Measurements from ENCODE around the gene CNTN4. TPM values are rescaled to one million over a fixed set of nuclear protein-coding genes. Genes with fewer than 3 reads are reported as not detected.

The CNTN4 gene
- total RNA-seq, 1 experiment from 2014 or later = 1.6 TPM

DNA sequence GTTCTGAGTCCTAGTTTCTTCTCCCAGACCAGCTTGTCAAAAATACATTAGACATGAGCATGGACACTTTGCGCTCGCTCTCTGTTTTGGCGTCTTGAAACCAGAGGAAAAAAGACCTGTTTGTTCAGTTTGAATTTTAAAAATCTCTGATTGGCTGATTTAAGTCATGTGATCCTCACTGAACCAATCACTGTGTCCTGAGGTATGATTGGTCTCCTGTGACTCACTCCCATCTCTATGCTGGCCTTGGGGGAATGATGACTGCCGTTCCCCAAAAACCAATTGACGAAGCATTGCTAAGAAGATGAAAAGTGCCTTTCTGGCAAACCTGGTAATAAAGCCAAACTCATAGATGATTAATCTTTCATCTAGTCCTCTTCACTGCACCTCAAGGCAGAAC, 755.0 kb downstream of the CNTN4 start:
- H3K9me3 Mint-ChIP-seq = no peaks in the 10 kb centered on the region
- no CpG with 5 or more reads among the region's 5 CpGs for WGBS (ENCODE audit: extremely low coverage, insufficient read length, low lambda C conversion rate)
- TF ChIP-seq, protein P1, sequence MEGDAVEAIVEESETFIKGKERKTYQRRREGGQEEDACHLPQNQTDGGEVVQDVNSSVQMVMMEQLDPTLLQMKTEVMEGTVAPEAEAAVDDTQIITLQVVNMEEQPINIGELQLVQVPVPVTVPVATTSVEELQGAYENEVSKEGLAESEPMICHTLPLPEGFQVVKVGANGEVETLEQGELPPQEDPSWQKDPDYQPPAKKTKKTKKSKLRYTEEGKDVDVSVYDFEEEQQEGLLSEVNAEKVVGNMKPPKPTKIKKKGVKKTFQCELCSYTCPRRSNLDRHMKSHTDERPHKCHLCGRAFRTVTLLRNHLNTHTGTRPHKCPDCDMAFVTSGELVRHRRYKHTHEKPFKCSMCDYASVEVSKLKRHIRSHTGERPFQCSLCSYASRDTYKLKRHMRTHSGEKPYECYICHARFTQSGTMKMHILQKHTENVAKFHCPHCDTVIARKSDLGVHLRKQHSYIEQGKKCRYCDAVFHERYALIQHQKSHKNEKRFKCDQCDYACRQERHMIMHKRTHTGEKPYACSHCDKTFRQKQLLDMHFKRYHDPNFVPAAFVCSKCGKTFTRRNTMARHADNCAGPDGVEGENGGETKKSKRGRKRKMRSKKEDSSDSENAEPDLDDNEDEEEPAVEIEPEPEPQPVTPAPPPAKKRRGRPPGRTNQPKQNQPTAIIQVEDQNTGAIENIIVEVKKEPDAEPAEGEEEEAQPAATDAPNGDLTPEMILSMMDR (conservative IDR thresholded peaks at IDR 0.05) = no peak

More for the DNA sequence above, 755.0 kb downstream of the CNTN4 start:
- no peak overlapping the region for H3K27ac Mint-ChIP-seq
- no peaks in the 10 kb centered on the region for H3K27me3 Mint-ChIP-seq (ENCODE audit: low read depth)
- H3K27ac ChIP-seq (ENCODE audit: insufficient read length, low read depth, low read length) = no peak overlapping the region
- no peak overlapping the region for H2BK120ac ChIP-seq (ENCODE audit: low read depth, low read length, poor library complexity, severe bottlenecking)
- no peak overlapping the region for H2BK15ac ChIP-seq (ENCODE audit: low read depth, low read length)
- no peak overlapping the region for H3K56ac ChIP-seq (ENCODE audit: insufficient read length, low read depth, low read length)
- H3K14ac ChIP-seq (ENCODE audit: insufficient read depth, low read length) = no peak overlapping the region
- H3K79me2 ChIP-seq (ENCODE audit: insufficient read depth, low read length) = no peaks in the 10 kb centered on the region
- no peak overlapping the region for H2BK20ac ChIP-seq (ENCODE audit: low read depth, low read length, poor library complexity, severe bottlenecking)
- no peak overlapping the region for H3K18ac ChIP-seq (ENCODE audit: insufficient read length, low read depth, low read length)
- no peak overlapping the region for H4K8ac ChIP-seq (replicated peaks; ENCODE audit: insufficient read length, low read depth, low read length)
- H4K91ac ChIP-seq (ENCODE audit: insufficient read length, low read depth, low read length) = no peak overlapping the region
- H3K36me3 Mint-ChIP-seq (ENCODE audit: insufficient read depth in 1 of 3, low read depth in 3 of 3) = no peaks in the 10 kb centered on the region
- no peak overlapping the region for H2BK5ac ChIP-seq (ENCODE audit: insufficient read length, low read length)
- H3T11ph ChIP-seq (ENCODE audit: low read length) = no peak overlapping the region
- H3K4me3 Mint-ChIP-seq = no peak overlapping the region
- H3K27me3 ChIP-seq (ENCODE audit: insufficient read depth, low read length) = no peaks in the 10 kb centered on the region
- H3K9me3 ChIP-seq (ENCODE audit: control insufficient read depth, low read depth, low read length) = no peaks in the 10 kb centered on the region
- H3K23me2 ChIP-seq (ENCODE audit: insufficient read length, low read depth, low read length, poor library complexity, severe bottlenecking) = no peaks in the 10 kb centered on the region
- no peak overlapping the region for H2AK5ac ChIP-seq (ENCODE audit: insufficient read length, low read length)
- H3K4me1 Mint-ChIP-seq = peaks cover 8 to 10% of the 10 kb centered on the region in 2 experiments
- H2BK12ac ChIP-seq (ENCODE audit: insufficient read length, low read depth, low read length) = no peak overlapping the region
- no peaks in the 10 kb centered on the region for H3K4me1 ChIP-seq (ENCODE audit: insufficient read depth, low read length)
- H3K4me2 ChIP-seq (ENCODE audit: insufficient read depth, insufficient read length, low read length) = no peak overlapping the region
- H3K79me1 ChIP-seq (ENCODE audit: insufficient read depth, low read depth, low read length, poor library complexity, severe bottlenecking) = no peaks in the 10 kb centered on the region
- DNase-seq = no peak
- no peak overlapping the region for H3K23ac ChIP-seq (ENCODE audit: insufficient read length, low read depth, low read length)
- no peak overlapping the region for H4K5ac ChIP-seq (ENCODE audit: insufficient read length, low read depth, low read length)
- no peak overlapping the region for H2AFZ ChIP-seq (ENCODE audit: low read length)
- no peak overlapping the region for H3K9ac ChIP-seq (ENCODE audit: extremely low read depth, insufficient read length, low read length)
- no peak overlapping the region for H3K4ac ChIP-seq (ENCODE audit: low read depth, low read length)
- no peaks in the 10 kb centered on the region for H4K20me1 ChIP-seq (ENCODE audit: control insufficient read depth, insufficient read depth, insufficient read length)

Data from H9 (cell line).